HEK293 (cell line): Measurements from ENCODE around the gene OR2H1.

Experiments
- BCL11A ChIP-seq: fragments of 450-650 bp; formaldehyde crosslinking; IDR thresholded peaks from 2 replicates; pipeline ENCODE4 v1.5.1; 2016; ENCODE audit warnings: low read depth, missing biosample characterization, missing genetic modification characterization
- HOXA7 ChIP-seq: sonication (generic); formaldehyde crosslinking; IDR thresholded peaks from 2 replicates; pipeline ENCODE4 v1.8.1; 2022; ENCODE audit warnings: missing genetic modification reagents, borderline replicate concordance
- ZNF10 ChIP-seq: fragments of 450-650 bp; formaldehyde crosslinking; IDR thresholded peaks from 2 replicates; pipeline ENCODE4 v1.5.1; 2017; ENCODE audit warnings: missing biosample characterization, missing genetic modification characterization
- ZNF174 ChIP-seq: fragments of 450-650 bp; formaldehyde crosslinking; IDR thresholded peaks from 2 replicates; pipeline ENCODE4 v1.5.0; 2017; ENCODE audit warnings: missing biosample characterization, mild to moderate bottlenecking, missing genetic modification characterization
- ZNF274 ChIP-seq, 2 experiments: fragments of 200-500 bp in 1 of 2; fragments of 450-650 bp in 1 of 2; sonication (Bioruptor generic) in 1 of 2; formaldehyde crosslinking in 1 of 2; IDR thresholded peaks; 2 replicates each; pipeline versions ENCODE4 v1.5.1 to v1.6.1; 2014 to 2016; ENCODE audit warnings: borderline replicate concordance in 1 of 2, inconsistent platforms in 1 of 2, low read length in 1 of 2, missing biosample characterization in 1 of 2, missing genetic modification characterization in 1 of 2
- ZNF311 ChIP-seq: fragments of 450-650 bp; formaldehyde crosslinking; IDR thresholded peaks from 2 replicates; pipeline ENCODE4 v1.5.1; 2017; ENCODE audit warnings: missing biosample characterization, missing genetic modification characterization, borderline replicate concordance
- ZNF580 ChIP-seq: fragments of 450-650 bp; formaldehyde crosslinking; IDR thresholded peaks from 2 replicates; pipeline ENCODE4 v1.5.1; 2016; ENCODE audit warnings: missing biosample characterization, missing genetic modification characterization
- ZSCAN5A ChIP-seq: fragments of 450-650 bp; formaldehyde crosslinking; IDR thresholded peaks from 2 replicates; pipeline ENCODE4 v1.5.1; 2016; ENCODE audit warnings: missing biosample characterization, missing genetic modification characterization
- TF ChIP-seq, protein P1 (sequence below): fragments of 450-650 bp; formaldehyde crosslinking; IDR thresholded peaks from 2 replicates; pipeline ENCODE4 v1.5.1; 2016; ENCODE audit warnings: missing biosample characterization, missing genetic modification characterization
- TF ChIP-seq, protein P2 (sequence below): fragments of 450-650 bp; formaldehyde crosslinking; IDR thresholded peaks from 2 replicates; pipeline ENCODE4 v1.5.1; 2016; ENCODE audit warnings: missing biosample characterization, missing genetic modification characterization

- TF ChIP-seq, protein P1, sequence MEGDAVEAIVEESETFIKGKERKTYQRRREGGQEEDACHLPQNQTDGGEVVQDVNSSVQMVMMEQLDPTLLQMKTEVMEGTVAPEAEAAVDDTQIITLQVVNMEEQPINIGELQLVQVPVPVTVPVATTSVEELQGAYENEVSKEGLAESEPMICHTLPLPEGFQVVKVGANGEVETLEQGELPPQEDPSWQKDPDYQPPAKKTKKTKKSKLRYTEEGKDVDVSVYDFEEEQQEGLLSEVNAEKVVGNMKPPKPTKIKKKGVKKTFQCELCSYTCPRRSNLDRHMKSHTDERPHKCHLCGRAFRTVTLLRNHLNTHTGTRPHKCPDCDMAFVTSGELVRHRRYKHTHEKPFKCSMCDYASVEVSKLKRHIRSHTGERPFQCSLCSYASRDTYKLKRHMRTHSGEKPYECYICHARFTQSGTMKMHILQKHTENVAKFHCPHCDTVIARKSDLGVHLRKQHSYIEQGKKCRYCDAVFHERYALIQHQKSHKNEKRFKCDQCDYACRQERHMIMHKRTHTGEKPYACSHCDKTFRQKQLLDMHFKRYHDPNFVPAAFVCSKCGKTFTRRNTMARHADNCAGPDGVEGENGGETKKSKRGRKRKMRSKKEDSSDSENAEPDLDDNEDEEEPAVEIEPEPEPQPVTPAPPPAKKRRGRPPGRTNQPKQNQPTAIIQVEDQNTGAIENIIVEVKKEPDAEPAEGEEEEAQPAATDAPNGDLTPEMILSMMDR (tag by site-specific recombination) = no peak
- TF ChIP-seq ZNF580 (tag by site-specific recombination) (no peak), ZNF174 (tag by site-specific recombination) (no peak), ZNF274 (IDR thresholded peaks at IDR 0.05; ENCODE audit: low read length) (no peak), ZNF274 (tag by site-specific recombination; IDR thresholded peaks at IDR 0.05; ENCODE audit: borderline replicate concordance) (no peak), ZNF311 (tag by site-specific recombination) (no peak), ZNF10 (tag by site-specific recombination) (no peak), ZSCAN5A (tag by site-specific recombination) (no peak), BCL11A (tag by site-specific recombination) (no peak), HOXA7 (CRISPR knock-in tag) (no peak)
- TF ChIP-seq, protein P2, sequence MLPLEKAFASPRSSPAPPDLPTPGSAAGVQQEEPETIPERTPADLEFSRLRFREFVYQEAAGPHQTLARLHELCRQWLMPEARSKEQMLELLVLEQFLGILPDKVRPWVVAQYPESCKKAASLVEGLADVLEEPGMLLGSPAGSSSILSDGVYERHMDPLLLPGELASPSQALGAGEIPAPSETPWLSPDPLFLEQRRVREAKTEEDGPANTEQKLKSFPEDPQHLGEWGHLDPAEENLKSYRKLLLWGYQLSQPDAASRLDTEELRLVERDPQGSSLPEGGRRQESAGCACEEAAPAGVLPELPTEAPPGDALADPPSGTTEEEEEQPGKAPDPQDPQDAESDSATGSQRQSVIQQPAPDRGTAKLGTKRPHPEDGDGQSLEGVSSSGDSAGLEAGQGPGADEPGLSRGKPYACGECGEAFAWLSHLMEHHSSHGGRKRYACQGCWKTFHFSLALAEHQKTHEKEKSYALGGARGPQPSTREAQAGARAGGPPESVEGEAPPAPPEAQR (tag by site-specific recombination) = no peak
Observed at GRCh38 chr6:29439006-29439405, 17.9 kb upstream of the OR2H1 start, which contains the start of gene OR10C1.
